HK-2 (cell line): ENCODE data around the gene CTSE.

Source experiments
- DNase-seq: peaks from one replicate; pipeline ENCODE4 v3.0.0-alpha.2; 2018; ENCODE audit not compliant: unreplicated experiment

The CTSE gene

DNA sequence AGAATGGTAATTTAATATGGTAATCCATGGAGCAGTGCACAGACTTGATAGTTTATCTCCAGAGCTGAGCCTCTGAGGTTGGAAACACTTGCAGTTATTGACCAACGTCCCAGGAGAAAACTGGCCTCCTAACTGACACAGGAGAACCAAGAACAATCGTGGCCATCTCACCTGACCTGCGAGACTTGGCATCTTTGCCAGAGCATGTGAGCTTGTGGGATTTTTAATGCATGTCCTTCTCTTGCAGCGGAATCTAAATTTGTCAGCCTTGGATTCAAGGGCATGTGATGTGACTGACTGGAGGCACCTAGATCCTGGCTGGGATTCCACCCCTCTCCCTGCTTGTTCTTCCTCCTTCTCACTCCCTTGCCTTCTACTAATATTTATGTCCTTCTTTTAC is 52.6 kb downstream of the CTSE start:
- no peak for DNase-seq

GRCh38 chr1:205970486-205970885 is 53.2 kb downstream of the CTSE start:
- no peak for DNase-seq

GRCh38 chr1:205969229-205969628 is 54.5 kb downstream of the CTSE start:
- DNase-seq = no peak

DNA sequence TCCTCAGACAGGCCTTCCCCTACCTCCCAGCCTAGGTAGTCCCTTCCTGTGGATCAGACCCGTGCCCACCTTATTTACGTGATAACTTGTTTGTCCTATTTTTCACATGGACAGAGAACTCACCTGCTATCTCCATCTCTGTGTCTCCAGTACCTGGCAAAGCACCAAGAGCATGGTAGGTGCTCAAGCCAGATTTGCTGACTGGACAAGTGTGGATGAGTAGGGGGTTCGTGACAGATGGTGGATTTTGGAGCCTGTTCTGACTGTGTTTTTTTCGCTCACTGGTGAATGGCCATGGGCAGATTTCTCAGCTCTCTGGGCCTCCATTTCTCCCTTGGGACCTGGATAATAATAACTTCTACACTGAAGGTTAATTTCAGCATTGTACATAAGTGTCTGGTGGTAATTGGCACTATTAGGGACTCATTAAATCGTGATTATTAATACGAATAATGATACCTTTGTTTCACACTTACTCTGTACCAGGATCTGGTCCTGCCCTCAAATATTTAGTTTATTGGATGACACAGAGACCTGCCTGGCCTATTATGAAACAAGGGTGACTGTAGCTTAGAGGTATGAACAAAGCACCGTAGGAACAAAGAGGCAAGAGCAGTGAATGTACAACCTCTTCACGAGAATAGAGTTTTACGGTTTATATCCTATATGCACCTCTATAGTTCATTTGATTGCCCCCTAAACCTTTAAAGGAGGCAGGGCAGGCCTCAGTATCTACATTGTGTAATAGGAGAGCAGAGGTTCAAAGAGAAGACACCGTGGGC is 56.0 kb downstream of the CTSE start:
- no peak for DNase-seq

DNA sequence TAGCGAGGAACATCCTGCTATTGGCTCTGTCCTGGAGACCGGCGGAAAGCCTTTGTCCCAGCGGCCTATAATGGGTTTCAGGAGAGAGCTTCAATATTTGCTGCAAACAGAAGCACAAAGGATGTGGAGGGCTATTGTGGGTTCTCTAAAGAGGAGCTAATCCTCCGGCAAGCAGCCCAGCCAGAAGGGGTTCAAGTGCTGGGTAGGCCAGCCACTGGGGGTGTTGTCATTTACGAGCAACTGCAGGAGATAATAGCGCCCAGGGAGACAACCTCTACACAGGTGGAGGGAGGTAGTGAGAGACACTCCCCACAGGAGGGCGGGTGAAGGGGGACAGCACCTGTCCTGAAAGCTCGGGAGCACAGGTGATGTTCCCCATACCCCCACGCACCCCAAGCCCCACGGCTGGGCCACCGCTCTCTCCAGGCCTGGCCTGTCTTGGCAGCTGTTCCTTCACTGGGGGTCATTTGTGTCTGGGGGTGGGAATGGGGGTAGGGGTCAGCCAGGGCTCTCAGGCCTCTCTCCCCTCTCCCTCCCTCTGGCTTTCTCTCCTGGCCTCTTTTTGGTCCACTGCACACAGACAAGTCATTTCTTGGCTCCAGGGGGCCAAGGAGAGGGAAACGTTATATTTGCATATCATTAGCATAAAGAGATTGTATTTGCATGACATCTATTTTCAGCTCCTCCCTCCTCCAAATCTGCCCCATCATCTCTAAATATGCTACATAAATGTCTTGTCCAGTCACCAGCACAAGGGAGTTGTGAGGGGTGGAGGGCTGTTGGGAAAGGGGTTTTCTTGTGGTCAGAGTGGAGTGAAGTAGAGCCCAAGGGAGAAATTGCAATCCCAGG is 58.4 kb downstream of the CTSE start:
- DNase-seq = no peak

- no peak for DNase-seq
These were observed 60.1 kb downstream of the CTSE start for GRCh38 chr1:205963352-205964155.

DNA sequence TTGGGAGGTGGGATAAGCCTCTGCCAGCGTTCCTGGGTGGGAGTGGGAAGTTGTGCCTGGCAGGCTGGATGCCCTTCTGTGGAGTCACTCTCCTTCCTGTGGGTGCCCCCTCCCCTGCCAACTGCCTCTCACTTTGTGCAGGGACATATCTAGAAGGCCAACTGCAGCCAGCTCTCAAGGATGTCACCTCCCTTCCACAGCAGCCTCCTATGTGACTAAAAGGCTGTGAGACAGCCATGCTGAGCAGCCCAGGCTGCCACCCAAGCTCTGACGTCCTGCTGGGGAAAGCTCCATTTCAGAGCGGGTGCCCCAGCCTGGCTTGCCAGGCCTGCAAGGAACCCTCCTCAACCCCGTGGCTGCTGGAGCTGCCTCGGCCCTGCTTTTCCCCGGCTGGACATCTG is 60.9 kb downstream of the CTSE start:
- DNase-seq = no peak

DNA sequence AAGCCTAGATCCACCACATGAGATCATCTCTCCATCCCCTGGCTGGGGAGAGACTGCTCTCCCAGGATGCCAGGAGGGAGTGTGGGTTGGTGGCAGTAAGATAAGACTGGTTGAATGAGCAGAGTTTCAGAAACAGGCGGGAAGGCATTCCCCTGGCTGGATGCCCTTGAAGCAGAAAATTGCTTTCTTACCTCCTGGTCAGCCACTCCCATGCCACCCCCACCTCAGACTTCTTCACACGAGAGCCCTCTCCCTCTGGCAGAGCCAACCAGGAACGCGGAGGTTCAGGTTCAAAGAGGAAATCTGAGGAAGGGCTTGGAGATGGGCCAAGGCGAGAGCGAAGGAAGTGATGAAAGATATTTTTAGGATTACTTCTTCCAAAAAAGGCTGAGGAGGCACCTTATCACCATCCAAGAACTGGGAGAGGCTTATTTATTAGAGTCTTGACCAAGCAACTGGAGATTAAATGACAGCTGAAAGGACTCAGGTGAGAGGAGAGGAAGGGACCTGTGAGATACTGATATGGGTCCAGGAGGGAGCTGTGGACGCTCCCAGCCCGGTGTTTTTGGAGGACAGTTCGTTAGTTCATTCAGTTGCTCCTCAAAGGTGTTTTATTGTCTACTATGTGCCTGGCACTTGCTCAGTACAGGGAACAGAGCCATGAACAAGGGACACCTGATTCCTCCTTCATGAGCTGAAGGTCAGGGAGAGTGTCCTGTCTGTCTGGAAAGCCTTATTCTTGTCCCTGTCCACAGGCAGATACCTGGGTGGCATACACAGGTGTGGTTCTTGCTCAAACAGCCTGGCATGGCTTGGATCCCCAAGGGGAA is 61.5 kb downstream of the CTSE start:
- DNase-seq = no peak

DNA sequence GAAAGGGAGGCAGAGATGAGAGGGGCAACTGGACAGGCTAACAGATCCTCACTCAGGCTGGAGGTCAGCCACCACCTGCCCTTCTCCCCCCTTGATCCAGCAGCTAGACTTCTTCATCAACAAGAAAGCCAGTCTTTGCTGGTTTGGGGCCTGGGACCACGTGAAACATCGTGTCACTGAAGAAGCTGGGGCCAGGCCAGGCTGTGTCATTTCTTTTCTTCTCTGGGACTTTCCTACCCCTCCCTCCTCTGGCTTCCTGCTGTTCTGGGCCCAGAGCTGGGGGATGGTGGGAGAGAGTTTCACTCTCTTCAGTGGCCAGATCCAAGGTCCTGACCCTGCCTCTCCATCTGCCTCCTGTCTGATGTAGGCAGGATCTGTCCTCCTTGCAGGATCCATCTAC is 62.3 kb downstream of the CTSE start:
- DNase-seq = no peak

GRCh38 chr1:205959789-205960188 is 63.9 kb downstream of the CTSE start:
- no peak for DNase-seq
